ENCODE results near the gene ESPL1.
"Not testable (repeated sequence)": the region's sequence is repeated elsewhere in the genome, so short reads cannot be mapped to it uniquely, and the experiment has no call there.

The ESPL1 gene

GRCh38 chr12:53295070-53295890 is 27.2 kb downstream of the ESPL1 start, which contains the start of gene PFDN5:
PFDN5 (plus strand) TSS chr12:53295542; CDS start chr12:53295568, 26 bp downstream.
- peak; percentile 82 for DNase-seq (ENCODE audit: low read depth)
- H3K4me3 ChIP-seq (ENCODE audit: low read depth, low read length) = peak within 1 kb of the TSS; percentile 98

GRCh38 chr12:53295891-53296219 is 27.8 kb downstream of the ESPL1 start:
- DNase-seq (ENCODE audit: low read depth) = no peak
- H3K4me3 ChIP-seq (ENCODE audit: low read depth, low read length) = peak overlapping the region; percentile 98

- not testable (repeated sequence) for H3K4me3 ChIP-seq (ENCODE audit: low read depth, low read length); DNase-seq (ENCODE audit: low read depth)
These were observed 29.0 kb downstream of the ESPL1 start for GRCh38 chr12:53297106-53297505.

- DNase-seq (ENCODE audit: low read depth) = peak; percentile 50
These were observed 30.1 kb downstream of the ESPL1 start for GRCh38 chr12:53298164-53298563.

GRCh38 chr12:53299101-53299453 is 31.0 kb downstream of the ESPL1 start:
- DNase-seq (ENCODE audit: low read depth) = peak; percentile 39
- H3K4me3 ChIP-seq (ENCODE audit: low read depth, low read length) = peak overlapping the region; percentile 92

More at GRCh38 chr12:53298164-53298563, 30.1 kb downstream of the ESPL1 start:
- H3K4me3 ChIP-seq (ENCODE audit: low read depth, low read length) = no peak overlapping the region

GRCh38 chr12:53299454-53300180 is 31.5 kb downstream of the ESPL1 start, which contains the start of gene MYG1:
MYG1 (plus strand) TSS chr12:53299695; CDS start chr12:53299738, 43 bp downstream.
- DNase-seq (ENCODE audit: low read depth) = peak; percentile 53

GRCh38 chr12:53300187-53300586 is 32.1 kb downstream of the ESPL1 start:
- peak overlapping the region; percentile 92 for H3K4me3 ChIP-seq (ENCODE audit: low read depth, low read length)
- DNase-seq (ENCODE audit: low read depth) = no peak

More at GRCh38 chr12:53299454-53300180, 31.5 kb downstream of the ESPL1 start, which contains the start of gene MYG1:
- peak within 1 kb of the TSS; percentile 92 for H3K4me3 ChIP-seq (ENCODE audit: low read depth, low read length)

- H3K4me3 ChIP-seq (ENCODE audit: low read depth, low read length) = no peak overlapping the region
- DNase-seq (ENCODE audit: low read depth) = no peak
These were observed 34.8 kb downstream of the ESPL1 start for GRCh38 chr12:53302903-53303302.

GRCh38 chr12:53306826-53307225 is 38.7 kb downstream of the ESPL1 start:
- no peak overlapping the region for H3K4me3 ChIP-seq (ENCODE audit: low read depth, low read length)
- DNase-seq (ENCODE audit: low read depth) = no peak

- DNase-seq (ENCODE audit: low read depth) = no peak
- H3K4me3 ChIP-seq (ENCODE audit: low read depth, low read length) = no peak overlapping the region
These were observed 40.2 kb downstream of the ESPL1 start for GRCh38 chr12:53308276-53308675.

GRCh38 chr12:53313996-53314395 is 45.9 kb downstream of the ESPL1 start:
- H3K4me3 ChIP-seq (ENCODE audit: low read depth, low read length) = no peak overlapping the region
- DNase-seq (ENCODE audit: low read depth) = no peak

GRCh38 chr12:53320352-53321195 is 52.5 kb downstream of the ESPL1 start:
- no peak for DNase-seq (ENCODE audit: low read depth)
- H3K4me3 ChIP-seq (ENCODE audit: low read depth, low read length) = peak overlapping the region; percentile 84

- H3K4me3 ChIP-seq (ENCODE audit: low read depth, low read length) = peak overlapping the region; percentile 62
- DNase-seq (ENCODE audit: low read depth) = no peak
These were observed 56.1 kb downstream of the ESPL1 start for GRCh38 chr12:53324113-53324778.

GRCh38 chr12:53324779-53325510 is 56.8 kb downstream of the ESPL1 start:
- peak overlapping the region; percentile 62 for H3K4me3 ChIP-seq (ENCODE audit: low read depth, low read length)
- DNase-seq (ENCODE audit: low read depth) = peak; percentile 73

- no peak for DNase-seq (ENCODE audit: low read depth)
These were observed 57.5 kb downstream of the ESPL1 start for GRCh38 chr12:53325511-53326061.

GRCh38 chr12:53326460-53327185 is 58.5 kb downstream of the ESPL1 start:
- H3K4me3 ChIP-seq (ENCODE audit: low read depth, low read length) = no peak overlapping the region
- no peak for DNase-seq (ENCODE audit: low read depth)

More at GRCh38 chr12:53325511-53326061, 57.5 kb downstream of the ESPL1 start:
- H3K4me3 ChIP-seq (ENCODE audit: low read depth, low read length) = peak overlapping the region; percentile 62

- no peak for DNase-seq (ENCODE audit: low read depth)
- no peak overlapping the region for H3K4me3 ChIP-seq (ENCODE audit: low read depth, low read length)
These were observed 59.4 kb downstream of the ESPL1 start for GRCh38 chr12:53327435-53328042.

All from skeletal muscle cell (primary cell).